GM18505 (cell line): ENCODE measurements around the gene ZFP36L1.

ENCODE experiments used
- ATAC-seq: cut with Tn5 transposase; IDR thresholded peaks from one replicate; pipeline ENCODE4 v1.9.1; 2021; ENCODE audit not compliant: unreplicated experiment
- POLR2A ChIP-seq: IDR thresholded peaks from 4 replicates; pipeline ENCODE4 v1.6.1; 2011; ENCODE audit warnings: borderline replicate concordance; ENCODE audit not compliant: insufficient read depth, insufficient read length; ENCODE audit errors: extremely low read depth

The ZFP36L1 gene

GRCh38 chr14:68796418-68797101, 3.7 kb upstream of the ZFP36L1 start:
- ATAC-seq = no peak
- no peak for TF ChIP-seq POLR2A

- ATAC-seq = peak; percentile 38
- peak; percentile 77 for TF ChIP-seq POLR2A
These were observed 2.9 kb upstream of the ZFP36L1 start for GRCh38 chr14:68795597-68796417.

- no peak for ATAC-seq
- no peak for TF ChIP-seq POLR2A
These were observed 2.2 kb upstream of the ZFP36L1 start for GRCh38 chr14:68794851-68795596.

GRCh38 chr14:68794130-68794850, 1.4 kb upstream of the ZFP36L1 start:
- ATAC-seq = no peak
- TF ChIP-seq POLR2A = peak; percentile 74

GRCh38 chr14:68793734-68794129, 865 bp upstream of the ZFP36L1 start:
- TF ChIP-seq POLR2A = no peak
- no peak for ATAC-seq

- TF ChIP-seq POLR2A = no peak
- ATAC-seq = no peak
These were observed 239 bp downstream of the ZFP36L1 start for GRCh38 chr14:68792678-68792978.

- peak; percentile 23 for TF ChIP-seq POLR2A
- no peak for ATAC-seq
These were observed 777 bp downstream of the ZFP36L1 start for GRCh38 chr14:68791902-68792677.

- TF ChIP-seq POLR2A = no peak
- ATAC-seq = no peak
These were observed 1.6 kb downstream of the ZFP36L1 start for GRCh38 chr14:68791078-68791901.

- ATAC-seq = no peak
- TF ChIP-seq POLR2A = peak; percentile 30
These were observed 2.2 kb downstream of the ZFP36L1 start for GRCh38 chr14:68790644-68791077.

- no peak for ATAC-seq
- peak; percentile 39 for TF ChIP-seq POLR2A
These were observed 2.8 kb downstream of the ZFP36L1 start for GRCh38 chr14:68789821-68790643.
